Epithelial cell of esophagus (primary cell): ENCODE data around the gene GDPD5.

ENCODE experiments used
- DNase-seq: peaks from one replicate; pipeline ENCODE4 v3.0.0; 2010; ENCODE audit warnings: low read depth
- H3K4me3 ChIP-seq: 2 replicates; pipeline ENCODE4 v1.5.1; 2011; ENCODE audit warnings: mild to moderate bottlenecking, low read length, control low read depth
- TF ChIP-seq, protein P1 (sequence below): IDR thresholded peaks from 2 replicates; pipeline ENCODE4 v1.5.1; 2011; ENCODE audit warnings: low read depth, mild to moderate bottlenecking, low read length, control low read depth, inconsistent platforms; ENCODE audit not compliant: insufficient read depth; ENCODE audit errors: missing control alignments

The GDPD5 gene

DNA sequence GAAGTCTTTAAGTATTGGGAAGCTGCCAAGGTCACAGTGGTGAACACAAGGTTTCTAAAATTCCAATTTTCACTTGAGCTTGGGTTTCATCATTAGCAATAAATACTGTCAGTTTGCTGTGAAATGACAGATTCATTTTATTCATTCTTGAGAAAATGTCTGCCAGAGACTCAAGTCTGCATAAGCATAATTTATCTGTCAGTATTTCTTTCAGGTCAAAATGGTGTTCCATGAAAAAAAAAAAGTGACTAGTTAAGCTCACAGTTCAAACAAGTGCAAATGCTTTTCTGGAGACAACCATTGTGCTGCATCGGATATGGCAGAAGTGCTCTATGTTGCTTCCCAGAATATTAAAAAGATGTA lies 8.1 kb upstream of the GDPD5 start:
- H3K4me3 ChIP-seq, result no peak overlapping the region
- DNase-seq, result no peak
- TF ChIP-seq, protein P1, sequence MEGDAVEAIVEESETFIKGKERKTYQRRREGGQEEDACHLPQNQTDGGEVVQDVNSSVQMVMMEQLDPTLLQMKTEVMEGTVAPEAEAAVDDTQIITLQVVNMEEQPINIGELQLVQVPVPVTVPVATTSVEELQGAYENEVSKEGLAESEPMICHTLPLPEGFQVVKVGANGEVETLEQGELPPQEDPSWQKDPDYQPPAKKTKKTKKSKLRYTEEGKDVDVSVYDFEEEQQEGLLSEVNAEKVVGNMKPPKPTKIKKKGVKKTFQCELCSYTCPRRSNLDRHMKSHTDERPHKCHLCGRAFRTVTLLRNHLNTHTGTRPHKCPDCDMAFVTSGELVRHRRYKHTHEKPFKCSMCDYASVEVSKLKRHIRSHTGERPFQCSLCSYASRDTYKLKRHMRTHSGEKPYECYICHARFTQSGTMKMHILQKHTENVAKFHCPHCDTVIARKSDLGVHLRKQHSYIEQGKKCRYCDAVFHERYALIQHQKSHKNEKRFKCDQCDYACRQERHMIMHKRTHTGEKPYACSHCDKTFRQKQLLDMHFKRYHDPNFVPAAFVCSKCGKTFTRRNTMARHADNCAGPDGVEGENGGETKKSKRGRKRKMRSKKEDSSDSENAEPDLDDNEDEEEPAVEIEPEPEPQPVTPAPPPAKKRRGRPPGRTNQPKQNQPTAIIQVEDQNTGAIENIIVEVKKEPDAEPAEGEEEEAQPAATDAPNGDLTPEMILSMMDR, result no peak

DNA sequence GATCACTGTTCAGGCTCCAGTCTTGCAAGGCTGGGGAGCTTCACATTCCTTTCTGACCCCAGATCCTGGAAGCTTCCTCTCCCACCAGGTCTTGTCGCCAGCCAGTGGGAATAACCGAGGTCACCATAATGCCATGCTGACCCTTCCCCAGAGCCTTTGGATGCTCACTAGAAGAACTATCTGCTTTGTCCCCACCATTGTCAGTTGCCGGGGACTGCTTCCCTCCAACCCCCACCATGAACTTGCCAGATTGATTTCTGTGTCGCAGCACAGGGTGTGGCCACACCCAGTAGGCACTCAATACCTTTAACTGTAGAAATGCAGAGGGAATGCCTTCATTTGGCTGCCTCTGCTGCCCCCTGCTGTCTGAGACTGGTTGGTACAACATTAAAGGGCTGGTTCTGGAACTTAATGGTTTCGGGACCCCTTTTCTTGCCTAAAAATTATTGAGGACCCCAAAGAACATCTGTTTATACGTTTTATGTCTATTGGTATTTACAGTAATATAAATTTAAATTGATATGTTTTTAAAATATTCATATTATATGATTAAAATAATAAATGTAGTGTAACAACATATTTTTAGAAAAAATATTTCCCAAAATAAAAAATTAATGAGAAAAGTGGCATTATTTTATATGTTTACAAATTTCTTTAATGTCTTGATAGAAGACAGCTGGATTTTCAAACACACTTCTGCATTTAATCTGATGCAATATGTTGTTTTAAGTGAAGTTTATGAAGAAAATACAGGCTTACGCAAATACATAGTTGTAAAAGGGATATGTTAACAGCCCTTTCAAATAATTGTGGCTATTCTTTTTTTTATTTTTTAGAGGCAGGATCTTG lies 6.7 kb upstream of the GDPD5 start:
- H3K4me3 ChIP-seq, result no peak overlapping the region
- DNase-seq, result peak; percentile 64
- TF ChIP-seq, protein P1, result peak; percentile 89

DNA sequence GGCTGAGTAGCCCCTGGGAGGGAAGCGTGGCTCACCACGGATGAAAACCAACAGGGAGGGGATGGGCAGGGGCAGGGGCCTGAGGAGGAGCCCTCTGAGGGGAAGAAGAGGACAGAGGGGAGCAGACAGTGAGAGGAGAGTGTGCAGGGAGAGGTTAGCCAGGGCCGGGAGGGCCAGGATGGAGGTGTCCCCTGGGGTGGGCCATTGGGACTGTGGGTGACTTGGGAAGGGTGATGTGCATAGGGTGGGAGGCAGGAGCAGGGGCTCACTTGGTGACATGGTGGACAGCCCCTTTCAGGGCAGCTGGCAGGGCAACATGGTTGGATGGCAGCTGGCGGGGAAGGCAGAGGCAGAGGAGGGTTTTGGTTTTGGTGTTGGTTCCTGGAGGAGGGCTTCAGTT lies 5.6 kb upstream of the GDPD5 start:
- H3K4me3 ChIP-seq, result no peak overlapping the region
- DNase-seq, result no peak
- TF ChIP-seq, protein P1, result no peak

DNA sequence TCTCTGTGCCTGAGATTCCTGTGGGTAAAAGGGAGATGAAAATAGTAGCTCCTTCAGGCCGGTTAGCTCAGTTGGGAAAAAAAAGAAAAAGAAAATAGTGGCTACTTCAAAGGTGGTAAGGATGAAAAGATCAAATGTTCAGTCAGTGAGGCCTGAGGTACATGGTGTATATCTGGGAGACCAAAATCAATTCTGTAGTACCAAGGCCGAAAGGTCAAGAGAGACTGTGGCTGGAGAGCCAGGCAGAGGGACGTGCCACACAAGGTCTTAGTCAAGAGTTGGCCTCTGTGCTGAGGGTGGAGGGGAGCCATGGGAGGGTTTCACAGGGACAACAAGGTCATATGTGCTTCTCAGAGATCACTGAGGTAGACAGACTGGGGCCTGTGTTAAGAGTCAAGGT lies 4.8 kb upstream of the GDPD5 start:
- H3K4me3 ChIP-seq, result no peak overlapping the region
- TF ChIP-seq, protein P1, result no peak
- no peak for DNase-seq

DNA sequence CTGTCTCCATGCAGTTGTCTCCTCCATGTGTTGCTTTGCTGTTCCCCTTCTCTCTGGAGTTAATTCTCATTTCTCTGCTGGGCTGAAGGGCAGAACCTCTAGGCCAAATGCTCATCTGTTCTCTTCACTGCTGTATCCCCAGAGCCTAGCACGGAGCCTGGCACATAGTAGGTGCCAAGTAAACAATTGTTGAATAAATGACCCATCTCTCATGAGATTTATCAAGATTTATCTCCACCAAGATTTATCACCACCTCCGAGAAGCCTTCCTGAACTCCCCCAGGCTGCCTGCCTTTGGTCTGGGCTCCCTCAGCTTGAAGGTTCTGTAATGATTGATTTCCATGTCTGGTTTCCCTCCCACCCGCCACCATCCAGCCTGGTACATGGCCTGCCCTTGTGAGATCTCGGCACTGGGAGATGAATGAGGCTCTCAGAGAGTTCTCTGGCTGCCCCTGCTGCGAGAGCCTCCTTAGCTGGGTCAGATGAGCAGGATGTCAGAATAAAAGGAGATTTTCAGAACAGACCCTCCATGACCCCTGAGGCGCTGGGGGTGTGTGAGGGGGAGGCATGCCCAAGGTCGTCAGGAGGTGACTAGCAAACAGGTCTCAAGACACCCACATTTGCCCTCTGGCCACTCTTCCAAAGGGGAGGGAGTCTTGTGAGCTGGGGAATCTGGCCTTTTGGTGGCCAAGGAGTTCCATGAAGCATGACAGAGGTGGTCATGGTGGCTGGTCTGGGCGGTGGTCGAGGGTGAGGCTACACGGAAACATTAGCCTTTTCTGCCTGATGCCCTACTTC lies 2.4 kb upstream of the GDPD5 start:
- H3K4me3 ChIP-seq, result no peak overlapping the region
- DNase-seq, result no peak
- TF ChIP-seq, protein P1, result no peak

DNA sequence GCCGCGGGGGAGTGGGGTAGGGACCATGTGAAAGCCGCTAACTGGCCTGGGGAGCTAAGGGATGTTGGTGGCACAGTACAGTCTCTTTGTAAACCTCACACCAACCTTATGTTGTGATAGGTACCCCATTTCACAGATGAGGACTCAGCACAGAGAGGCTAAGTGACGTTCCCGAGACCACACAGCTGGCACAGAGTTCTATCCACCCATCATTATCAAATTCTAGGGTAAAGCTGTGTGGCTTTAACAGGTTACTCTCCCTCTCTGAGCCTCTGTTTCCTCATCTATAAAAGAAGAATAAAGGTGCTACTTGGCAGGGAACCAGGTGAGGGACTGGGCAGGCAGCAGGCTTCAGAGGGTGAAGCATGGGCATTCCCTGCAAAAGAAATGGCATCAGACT lies 1.4 kb upstream of the GDPD5 start:
- TF ChIP-seq, protein P1, result no peak
- H3K4me3 ChIP-seq, result no peak overlapping the region
- DNase-seq, result no peak
